ENCODE results near the gene SLC41A2.

DNA sequence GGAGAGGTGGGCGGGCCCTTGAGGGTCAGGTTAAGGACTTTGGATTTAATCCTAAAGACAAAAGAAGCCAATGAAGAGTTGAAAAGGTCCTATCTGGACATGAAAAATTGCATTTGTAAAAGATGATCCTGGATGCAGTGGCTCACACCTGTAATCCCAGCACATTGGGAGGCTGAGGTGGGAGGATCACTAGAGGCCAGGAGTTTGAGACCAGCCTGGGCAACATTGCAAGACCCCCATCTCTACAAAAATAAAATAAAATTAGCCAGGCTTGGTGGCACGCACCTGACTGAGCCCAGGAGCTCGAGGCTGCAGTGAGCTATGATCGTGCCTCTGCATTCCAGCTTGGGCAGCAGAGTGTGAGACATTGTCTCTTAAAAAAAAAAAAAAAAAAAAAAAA is 2.4 kb upstream of the SLC41A2 start:
- TF ChIP-seq CTCF (optimal IDR thresholded peaks at IDR 0.05 in 1 of 3, IDR thresholded peaks at IDR 0.05 in 1 of 3, conservative IDR thresholded peaks at IDR 0.05 in 1 of 3; ENCODE audit: extremely low read depth in 1 of 3, insufficient read depth in 2 of 3, low read length in 3 of 3) (no peak), EZH2 (IDR thresholded peaks at IDR 0.05; ENCODE audit: low read length) (no peak)

Data from keratinocyte (primary cell).